IMR-90 (cell line): ENCODE data around the gene TEC.

Experiments used
- CEBPB ChIP-seq: IDR thresholded peaks from 2 replicates; pipeline ENCODE4 v1.6.1; 2012; ENCODE audit warnings: low read depth, low read length, improper control_type of control experiment
- MAFK ChIP-seq: IDR thresholded peaks from 2 replicates; pipeline ENCODE4 v1.6.1; 2012; ENCODE audit warnings: low read depth, low read length, improper control_type of control experiment
- MAZ ChIP-seq: IDR thresholded peaks from 2 replicates; pipeline ENCODE4 v1.6.1; 2012; ENCODE audit warnings: low read depth, mild to moderate bottlenecking, low read length, improper control_type of control experiment, moderate library complexity, borderline replicate concordance
- NFE2L2 ChIP-seq: fragments of 150-350 bp; IDR thresholded peaks from 2 replicates; pipeline ENCODE4 v1.6.1; 2016; ENCODE audit warnings: low read depth, mild to moderate bottlenecking, low read length
- POLR2A ChIP-seq: IDR thresholded peaks from 2 replicates; pipeline ENCODE4 v1.6.1; 2012; ENCODE audit warnings: mild to moderate bottlenecking, low read depth, low read length
- RAD21 ChIP-seq: IDR thresholded peaks from 2 replicates; pipeline ENCODE4 v1.6.1; 2012; ENCODE audit warnings: low read length, improper control_type of control experiment
- TF ChIP-seq, protein P1 (sequence below): conservative IDR thresholded peaks from 2 replicates; pipeline ENCODE4 v1.5.1; 2012; ENCODE audit warnings: mild to moderate bottlenecking, low read depth, low read length, improper control_type of control experiment

DNA sequence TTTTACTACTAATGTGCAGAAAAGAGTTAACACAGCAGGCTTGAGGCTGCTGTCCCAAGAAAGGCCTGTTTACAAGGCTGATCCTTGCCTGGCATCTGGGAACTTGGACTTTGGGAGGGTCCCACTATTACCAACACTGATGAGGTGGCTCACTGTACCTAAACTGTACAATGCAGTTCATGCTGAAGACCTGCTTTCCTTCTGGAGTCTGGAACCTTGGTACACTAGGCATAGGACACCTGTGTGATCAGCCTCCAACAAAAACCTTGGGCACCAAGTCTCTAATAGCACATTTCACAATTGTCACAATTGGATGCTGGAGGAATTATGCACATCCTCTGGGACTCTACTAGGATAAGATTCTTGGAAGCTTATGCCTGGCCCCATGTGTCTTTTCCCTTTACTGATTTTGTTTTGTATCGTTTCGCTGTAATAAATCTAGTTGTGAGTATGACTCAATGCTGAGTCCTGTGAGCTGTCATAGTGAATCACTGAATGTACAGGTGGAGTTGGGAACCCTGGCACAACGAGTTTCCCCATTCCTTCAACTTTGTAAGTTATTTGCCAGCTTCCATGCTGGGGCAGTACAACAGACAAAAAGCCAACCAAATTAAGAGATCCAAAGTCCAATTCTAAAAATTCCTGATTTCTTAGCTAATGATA is 45.9 kb downstream of the TEC start:
- no peak for TF ChIP-seq RAD21
- no peak for TF ChIP-seq MAZ
- TF ChIP-seq, protein P1, sequence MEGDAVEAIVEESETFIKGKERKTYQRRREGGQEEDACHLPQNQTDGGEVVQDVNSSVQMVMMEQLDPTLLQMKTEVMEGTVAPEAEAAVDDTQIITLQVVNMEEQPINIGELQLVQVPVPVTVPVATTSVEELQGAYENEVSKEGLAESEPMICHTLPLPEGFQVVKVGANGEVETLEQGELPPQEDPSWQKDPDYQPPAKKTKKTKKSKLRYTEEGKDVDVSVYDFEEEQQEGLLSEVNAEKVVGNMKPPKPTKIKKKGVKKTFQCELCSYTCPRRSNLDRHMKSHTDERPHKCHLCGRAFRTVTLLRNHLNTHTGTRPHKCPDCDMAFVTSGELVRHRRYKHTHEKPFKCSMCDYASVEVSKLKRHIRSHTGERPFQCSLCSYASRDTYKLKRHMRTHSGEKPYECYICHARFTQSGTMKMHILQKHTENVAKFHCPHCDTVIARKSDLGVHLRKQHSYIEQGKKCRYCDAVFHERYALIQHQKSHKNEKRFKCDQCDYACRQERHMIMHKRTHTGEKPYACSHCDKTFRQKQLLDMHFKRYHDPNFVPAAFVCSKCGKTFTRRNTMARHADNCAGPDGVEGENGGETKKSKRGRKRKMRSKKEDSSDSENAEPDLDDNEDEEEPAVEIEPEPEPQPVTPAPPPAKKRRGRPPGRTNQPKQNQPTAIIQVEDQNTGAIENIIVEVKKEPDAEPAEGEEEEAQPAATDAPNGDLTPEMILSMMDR, result no peak
- TF ChIP-seq MAFK, result no peak
- no peak for TF ChIP-seq NFE2L2
- no peak for TF ChIP-seq POLR2A
- no peak for TF ChIP-seq CEBPB
